Measurements from ENCODE around the gene LRRC37A3.
"Not testable (repeated sequence)": the region's sequence is repeated elsewhere in the genome, so short reads cannot be mapped to it uniquely, and the experiment has no call there.

LRRC37A3 gene

GRCh38 chr17:64829824-64830630 is 89.3 kb downstream of the LRRC37A3 start:
- not testable (repeated sequence) for DNase-seq

DNA sequence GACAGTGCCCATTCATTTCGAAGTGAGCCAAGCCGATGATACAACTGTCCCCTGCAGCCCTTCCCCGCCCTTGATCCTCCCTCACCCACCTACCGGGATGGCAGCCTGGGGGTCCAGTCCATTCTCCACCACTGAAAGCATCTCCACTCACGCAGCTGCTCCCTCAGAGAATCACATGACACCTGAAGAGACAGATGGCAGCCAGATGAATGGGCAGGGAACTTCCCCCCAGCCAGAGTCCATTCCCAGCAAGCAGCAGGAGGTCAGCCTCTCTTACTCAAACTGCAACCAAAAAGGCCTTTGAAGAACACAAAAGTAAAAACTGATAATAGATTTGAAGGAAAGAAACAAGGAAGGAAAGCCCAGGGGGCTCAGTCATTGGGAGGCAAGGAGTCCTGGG is 90.2 kb downstream of the LRRC37A3 start:
- not testable (repeated sequence) for DNase-seq

DNA sequence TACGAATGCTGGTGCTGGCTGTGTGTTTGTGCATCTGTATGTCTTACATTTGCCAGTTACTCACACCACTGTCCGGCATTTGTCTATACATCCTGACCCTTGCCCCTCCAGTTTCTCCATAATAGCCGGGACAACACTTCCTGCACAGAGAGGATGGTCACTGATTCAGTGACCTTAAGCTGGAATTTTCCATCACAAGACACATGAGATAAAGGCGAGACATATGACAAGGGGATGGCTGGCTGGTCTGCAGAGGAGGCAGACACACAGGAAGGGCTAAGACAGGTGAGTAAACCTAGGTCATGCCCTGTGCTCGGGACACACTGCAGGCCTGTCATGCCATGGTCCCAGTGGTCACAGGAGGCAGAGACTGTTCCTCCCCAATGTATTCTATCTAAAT is 100.4 kb downstream of the LRRC37A3 start:
- not testable (repeated sequence) for DNase-seq

GRCh38 chr17:64815833-64816198 is 103.5 kb downstream of the LRRC37A3 start:
- not testable (repeated sequence) for DNase-seq

GRCh38 chr17:64814993-64815832 is 104.1 kb downstream of the LRRC37A3 start:
- not testable (repeated sequence) for DNase-seq

- DNase-seq, result peak; percentile 33 to 35
These were observed 110.9 kb downstream of the LRRC37A3 start for GRCh38 chr17:64808178-64808977.
